ENCODE results near the gene LPP. TPM values are rescaled to one million over a fixed set of nuclear protein-coding genes. Genes with fewer than 3 reads are reported as not detected.

The LPP gene
- total RNA-seq, 6 experiments from 2014 or later: 84.1 to 121 (median 102) TPM

GRCh38 chr3:188133219-188133618, 20.7 kb upstream of the LPP start:
- Mint-ChIP-seq H3K4me3 (no peak overlapping the region), H3K4me1 (ENCODE audit: low read depth) (peaks cover 47% of the 10 kb centered on the region), H3K9me3 (peaks cover 4% of the 10 kb centered on the region; the same call in 1 of the 2 replicates), H3K36me3 (ENCODE audit: low read depth) (0 out of 2 replicates have a peak, but pooled peaks cover 9% of the 10 kb centered on the region), H3K27ac (peak overlapping the region; percentile 66; the same call in 1 of the 2 replicates), H3K27me3 (ENCODE audit: insufficient read depth) (no peaks in the 10 kb centered on the region; the same call in 1 of the 2 replicates)
- TF ChIP-seq CTCF (IDR thresholded peaks at IDR 0.05): no peak
- DNase-seq: no peak

GRCh38 chr3:188133646-188134045, 20.3 kb upstream of the LPP start:
- no peak for TF ChIP-seq CTCF (IDR thresholded peaks at IDR 0.05)
- H3K4me3 Mint-ChIP-seq: no peak overlapping the region
- H3K36me3 Mint-ChIP-seq (ENCODE audit: low read depth): 0 out of 2 replicates have a peak, but pooled peaks cover 9% of the 10 kb centered on the region
- H3K27ac Mint-ChIP-seq: peak overlapping the region; percentile 66; the same call in 1 of the 2 replicates
- no peak for DNase-seq
- H3K4me1 Mint-ChIP-seq (ENCODE audit: low read depth): peaks cover 48% of the 10 kb centered on the region
- no peaks in the 10 kb centered on the region; the same call in 1 of the 2 replicates for H3K27me3 Mint-ChIP-seq (ENCODE audit: insufficient read depth)
- H3K9me3 Mint-ChIP-seq: peaks cover 4% of the 10 kb centered on the region; the same call in 1 of the 2 replicates

- DNase-seq: no peak
Observed at GRCh38 chr3:188134079-188134478, 19.9 kb upstream of the LPP start.

GRCh38 chr3:188134856-188135255, 19.1 kb upstream of the LPP start:
- H3K27me3 Mint-ChIP-seq (ENCODE audit: insufficient read depth): no peaks in the 10 kb centered on the region; the same call in 1 of the 2 replicates

More at GRCh38 chr3:188134079-188134478, 19.9 kb upstream of the LPP start:
- TF ChIP-seq CTCF (IDR thresholded peaks at IDR 0.05): no peak
- no peak overlapping the region for H3K4me3 Mint-ChIP-seq
- H3K27ac Mint-ChIP-seq: no peak overlapping the region; the same call in 1 of the 2 replicates
- peaks cover 4% of the 10 kb centered on the region; the same call in 1 of the 2 replicates for H3K9me3 Mint-ChIP-seq
- H3K27me3 Mint-ChIP-seq (ENCODE audit: insufficient read depth): no peaks in the 10 kb centered on the region; the same call in 1 of the 2 replicates
- H3K4me1 Mint-ChIP-seq (ENCODE audit: low read depth): peaks cover 48% of the 10 kb centered on the region
- H3K36me3 Mint-ChIP-seq (ENCODE audit: low read depth): 0 out of 2 replicates have a peak, but pooled peaks cover 9% of the 10 kb centered on the region

GRCh38 chr3:188135271-188135670, 18.7 kb upstream of the LPP start:
- no peak for TF ChIP-seq CTCF (IDR thresholded peaks at IDR 0.05)
- H3K36me3 Mint-ChIP-seq (ENCODE audit: low read depth): 0 out of 2 replicates have a peak, but pooled peaks cover 9% of the 10 kb centered on the region
- H3K4me3 Mint-ChIP-seq: no peak overlapping the region
- DNase-seq: no peak
- no peaks in the 10 kb centered on the region; the same call in 1 of the 2 replicates for H3K27me3 Mint-ChIP-seq (ENCODE audit: insufficient read depth)
- H3K9me3 Mint-ChIP-seq: peaks cover 4% of the 10 kb centered on the region; the same call in 1 of the 2 replicates
- H3K4me1 Mint-ChIP-seq (ENCODE audit: low read depth): peaks cover 41% of the 10 kb centered on the region
- no peak overlapping the region for H3K27ac Mint-ChIP-seq

More at GRCh38 chr3:188134856-188135255, 19.1 kb upstream of the LPP start:
- no peak for TF ChIP-seq CTCF (IDR thresholded peaks at IDR 0.05)
- Mint-ChIP-seq H3K9me3 (peaks cover 4% of the 10 kb centered on the region; the same call in 1 of the 2 replicates), H3K4me3 (no peak overlapping the region), H3K4me1 (ENCODE audit: low read depth) (peaks cover 42% of the 10 kb centered on the region), H3K27ac (no peak overlapping the region), H3K36me3 (ENCODE audit: low read depth) (0 out of 2 replicates have a peak, but pooled peaks cover 9% of the 10 kb centered on the region)
- DNase-seq: no peak

All from HFFc6 (cell line).